ENCODE results near the gene FOXJ3.

- no peak for TF ChIP-seq POLR2A (IDR thresholded peaks at IDR 0.05)
- no peak for TF ChIP-seq CTCF (IDR thresholded peaks at IDR 0.05 in 4 of 5, conservative IDR thresholded peaks at IDR 0.05 in 1 of 5)
Observed at GRCh38 chr1:42158189-42158588, 176.8 kb downstream of the FOXJ3 start.
